Calu3 (cell line): Measurements from ENCODE around the gene SMIM7. TPM values are rescaled to one million over a fixed set of nuclear protein-coding genes. Genes with fewer than 3 reads are reported as not detected.

ENCODE experiments used
- BruUV-seq: library from RNA; stranded (reverse); fragments of 400-500 nt; replicated peaks from 2 replicates; lab custom pipeline; 2021; lab: Mats Ljungman, UMichigan
- CTCF ChIA-PET: fragments of 300-600 bp; sonication (Branson Sonifier 250); formaldehyde crosslinking; loops from one replicate; lab custom pipeline; 2022; ENCODE audit warnings: antibody characterized with exemption; lab: Charles Lee
- DNase-seq: peaks from one replicate; pipeline ENCODE4 v3.0.0; 2022
- H3K27ac Mint-ChIP-seq: one replicate; pipeline ENCODE4 v1.8.0; 2022; ENCODE audit warnings: mixed read lengths; ENCODE audit not compliant: unreplicated experiment
- H3K27me3 Mint-ChIP-seq: one replicate; pipeline ENCODE4 v1.8.0; 2022; ENCODE audit warnings: mixed read lengths; ENCODE audit not compliant: unreplicated experiment
- H3K36me3 Mint-ChIP-seq: one replicate; pipeline ENCODE4 v1.8.0; 2022; ENCODE audit warnings: mild to moderate bottlenecking, moderate library complexity, mixed read lengths; ENCODE audit not compliant: insufficient read depth, unreplicated experiment
- H3K4me1 Mint-ChIP-seq: one replicate; pipeline ENCODE4 v1.8.0; 2022; ENCODE audit warnings: mild to moderate bottlenecking, low read depth, mixed read lengths; ENCODE audit not compliant: unreplicated experiment
- H3K4me3 Mint-ChIP-seq: one replicate; pipeline ENCODE4 v1.8.0; 2022; ENCODE audit warnings: mild to moderate bottlenecking, low read depth, moderate library complexity, mixed read lengths; ENCODE audit not compliant: unreplicated experiment
- H3K9me3 Mint-ChIP-seq: one replicate; pipeline ENCODE4 v1.8.0; 2022; ENCODE audit warnings: low read depth, mixed read lengths; ENCODE audit not compliant: unreplicated experiment
- intact Hi-C: fragments of 100-400 bp; cut with micrococcal nuclease; formaldehyde crosslinking; loops from one replicate; pipeline ENCODE4 v1.10.0; 2022; ENCODE audit not compliant: unreplicated experiment
- total RNA-seq: library from RNA; stranded (reverse); gene quantifications from 2 replicates; pipeline ENCODE4 v1.2.3, GENCODE V29; 2022
- TF ChIP-seq, protein P1 (sequence below): fragments of 200-600 bp; IDR thresholded peaks from one replicate; pipeline ENCODE4 v1.8.0; 2022; ENCODE audit warnings: antibody characterized with exemption; ENCODE audit not compliant: unreplicated experiment

Gene SMIM7
- total RNA-seq, 1 experiment from 2014 or later = 40.9 TPM

DNA sequence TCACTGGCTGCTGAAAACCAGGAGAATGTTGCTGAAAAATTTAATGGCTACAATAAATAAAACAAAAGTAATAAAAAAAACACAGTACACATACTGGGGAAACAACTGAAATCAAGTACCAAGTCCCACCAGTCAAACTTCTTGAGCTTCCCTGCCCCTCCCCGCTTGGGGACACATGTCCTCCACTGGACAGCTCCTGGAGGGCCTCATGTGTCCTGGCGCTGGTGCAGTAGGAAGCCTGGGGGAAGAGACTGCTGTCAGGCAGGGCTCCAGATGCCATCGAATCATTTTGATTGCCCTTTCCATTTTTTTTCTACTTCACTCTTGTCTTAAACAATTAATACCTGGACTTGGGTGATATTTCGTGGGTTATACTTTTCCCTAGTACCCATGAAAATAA, 61.1 kb downstream of the SMIM7 start:
- no peaks in the 10 kb centered on the region for H3K4me1 Mint-ChIP-seq
- H3K27ac Mint-ChIP-seq = no peak overlapping the region
- peaks cover 4% of the 10 kb centered on the region for H3K36me3 Mint-ChIP-seq
- DNase-seq = no peak
- no peaks in the 10 kb centered on the region for H3K9me3 Mint-ChIP-seq
- no peak overlapping the region for H3K4me3 Mint-ChIP-seq
- CTCF ChIA-PET = no interaction called here
- intact Hi-C loops = no loop called here
- BruUV-seq = no TSS peak
- H3K27me3 Mint-ChIP-seq = no peaks in the 10 kb centered on the region
- TF ChIP-seq, protein P1, sequence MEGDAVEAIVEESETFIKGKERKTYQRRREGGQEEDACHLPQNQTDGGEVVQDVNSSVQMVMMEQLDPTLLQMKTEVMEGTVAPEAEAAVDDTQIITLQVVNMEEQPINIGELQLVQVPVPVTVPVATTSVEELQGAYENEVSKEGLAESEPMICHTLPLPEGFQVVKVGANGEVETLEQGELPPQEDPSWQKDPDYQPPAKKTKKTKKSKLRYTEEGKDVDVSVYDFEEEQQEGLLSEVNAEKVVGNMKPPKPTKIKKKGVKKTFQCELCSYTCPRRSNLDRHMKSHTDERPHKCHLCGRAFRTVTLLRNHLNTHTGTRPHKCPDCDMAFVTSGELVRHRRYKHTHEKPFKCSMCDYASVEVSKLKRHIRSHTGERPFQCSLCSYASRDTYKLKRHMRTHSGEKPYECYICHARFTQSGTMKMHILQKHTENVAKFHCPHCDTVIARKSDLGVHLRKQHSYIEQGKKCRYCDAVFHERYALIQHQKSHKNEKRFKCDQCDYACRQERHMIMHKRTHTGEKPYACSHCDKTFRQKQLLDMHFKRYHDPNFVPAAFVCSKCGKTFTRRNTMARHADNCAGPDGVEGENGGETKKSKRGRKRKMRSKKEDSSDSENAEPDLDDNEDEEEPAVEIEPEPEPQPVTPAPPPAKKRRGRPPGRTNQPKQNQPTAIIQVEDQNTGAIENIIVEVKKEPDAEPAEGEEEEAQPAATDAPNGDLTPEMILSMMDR = no peak

DNA sequence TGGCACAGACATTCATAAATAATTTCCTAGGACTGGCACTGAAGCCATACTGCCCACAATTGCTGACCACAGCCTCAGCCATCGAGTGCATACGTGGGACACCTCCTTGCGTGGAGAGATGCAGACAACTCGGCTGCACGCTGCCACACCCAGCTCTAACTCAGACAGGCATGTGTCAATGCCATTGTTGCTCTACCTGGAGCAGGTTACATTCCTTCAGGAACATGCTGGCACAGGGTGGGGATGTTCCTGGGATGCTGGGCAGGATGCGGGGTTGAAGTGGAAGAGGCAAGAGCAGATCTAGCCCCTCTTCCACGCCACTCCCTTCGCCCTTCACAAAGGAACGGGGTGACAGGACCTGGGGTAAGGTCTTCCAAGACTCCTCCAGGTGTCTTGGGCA, 63.5 kb downstream of the SMIM7 start:
- TF ChIP-seq, protein P1 = no peak
- Mint-ChIP-seq H3K27ac (no peak overlapping the region), H3K27me3 (no peaks in the 10 kb centered on the region), H3K4me3 (no peak overlapping the region), H3K4me1 (no peaks in the 10 kb centered on the region), H3K9me3 (no peaks in the 10 kb centered on the region), H3K36me3 (no peaks in the 10 kb centered on the region)
- no TSS peak for BruUV-seq
- intact Hi-C loops = no loop called here
- CTCF ChIA-PET = no interaction called here
- no peak for DNase-seq

Other genes with a start within 250 kb of the SMIM7 start
- 24.2 and 25.6 TPM in 2 replicates for gene EPS15L1, start 188.2 kb downstream of the SMIM7 start, total RNA-seq
- not detected in 2 replicates for gene CALR3, start 164.0 kb downstream of the SMIM7 start, total RNA-seq
- 4.5 and 4.8 TPM in 2 replicates for gene C19orf44, start 163.8 kb downstream of the SMIM7 start, total RNA-seq
- 49.3 and 49.8 TPM in 2 replicates for gene CHERP, start 117.7 kb downstream of the SMIM7 start, total RNA-seq
- 41.6 and 46.4 TPM in 2 replicates for gene SLC35E1, start 87.7 kb downstream of the SMIM7 start, total RNA-seq
- gene MED26, start 31.9 kb downstream of the SMIM7 start, total RNA-seq = 9.0 and 9.6 TPM in 2 replicates
- gene TMEM38A, start 995 bp upstream of the SMIM7 start, total RNA-seq = 19.2 and 20.1 TPM in 2 replicates
- gene NWD1, start 59.7 kb upstream of the SMIM7 start, total RNA-seq = 0.93 and 1.4 TPM in 2 replicates
- gene SIN3B, start 169.3 kb upstream of the SMIM7 start, total RNA-seq = 43.1 and 49.7 TPM in 2 replicates
- gene F2RL3, start 228.9 kb upstream of the SMIM7 start, total RNA-seq = not detected in 2 replicates